Neuronal stem cell (in vitro differentiated cells): ENCODE data around the gene GBX1.

Source experiments
- DNase-seq: peaks from one replicate; pipeline ENCODE4 v3.0.0-alpha.2; 2013; ENCODE audit warnings: low spot score
- H2AFZ ChIP-seq: one replicate; pipeline ENCODE4 v1.6.1; 2013; ENCODE audit warnings: mild to moderate bottlenecking, low read length, inconsistent platforms
- H2AK5ac ChIP-seq: 2 replicates; pipeline ENCODE4 v1.6.1; 2013; ENCODE audit warnings: low read depth, mild to moderate bottlenecking, inconsistent platforms, low read length, moderate library complexity, mixed read lengths
- H2BK120ac ChIP-seq: 2 replicates; pipeline ENCODE4 v1.6.1; 2013; ENCODE audit warnings: low read depth, mild to moderate bottlenecking, inconsistent platforms, low read length, moderate library complexity, mixed read lengths
- H2BK12ac ChIP-seq: one replicate; pipeline ENCODE4 v1.6.1; 2013; ENCODE audit warnings: low read length, inconsistent platforms
- H2BK15ac ChIP-seq: 2 replicates; pipeline ENCODE4 v1.6.1; 2013; ENCODE audit warnings: mild to moderate bottlenecking, low read length, inconsistent platforms, mixed read lengths
- H2BK5ac ChIP-seq: one replicate; pipeline ENCODE4 v1.6.1; 2013; ENCODE audit warnings: inconsistent platforms, mild to moderate bottlenecking, low read length, moderate library complexity
- H3K14ac ChIP-seq: one replicate; pipeline ENCODE4 v1.6.1; 2013; ENCODE audit warnings: low read length, inconsistent platforms
- H3K18ac ChIP-seq: 2 replicates; pipeline ENCODE4 v1.6.1; 2013; ENCODE audit warnings: low read length, inconsistent platforms
- H3K23ac ChIP-seq: 2 replicates; pipeline ENCODE4 v1.6.1; 2013; ENCODE audit warnings: low read depth, mild to moderate bottlenecking, mixed read lengths, low read length, inconsistent platforms; ENCODE audit not compliant: poor library complexity
- H3K27ac ChIP-seq: replicated peaks from 3 replicates; pipeline ENCODE4 v1.5.1; 2013; ENCODE audit warnings: low read length, inconsistent platforms
- H3K27me3 ChIP-seq, 3 experiments: 2 replicates each; pipeline ENCODE4 v1.6.1; 2013; ENCODE audit warnings: low read length in 3 of 3, mild to moderate bottlenecking in 2 of 3, inconsistent platforms in 1 of 3, low read depth in 1 of 3, mixed read lengths in 1 of 3, moderate library complexity in 1 of 3; ENCODE audit not compliant: control insufficient read depth in 3 of 3, insufficient read depth in 3 of 3
- H3K36me3 ChIP-seq, 2 donors: replicated peaks in 1 of 2; 2 replicates each; pipeline ENCODE4 v1.6.1; 2013; ENCODE audit warnings: low read length in 2 of 2; ENCODE audit not compliant: control insufficient read depth in 2 of 2, insufficient read depth in 2 of 2
- H3K4ac ChIP-seq: 2 replicates; pipeline ENCODE4 v1.6.1; 2013; ENCODE audit warnings: inconsistent platforms, mild to moderate bottlenecking, low read length, moderate library complexity
- H3K4me1 ChIP-seq, 2 donors: 1 replicate in 1 of 2; 2 replicates in 1 of 2; pipeline ENCODE4 v1.6.1; 2013; ENCODE audit warnings: low read length in 2 of 2, low read depth in 1 of 2; ENCODE audit not compliant: control insufficient read depth in 2 of 2, insufficient read depth in 1 of 2
- H3K4me2 ChIP-seq: one replicate; pipeline ENCODE4 v1.6.1; 2013; ENCODE audit warnings: mild to moderate bottlenecking, low read length, inconsistent platforms; ENCODE audit not compliant: insufficient read depth, poor library complexity, severe bottlenecking
- H3K4me3 ChIP-seq, 2 donors: 2 replicates each; pipeline ENCODE4 v1.5.1; 2013; ENCODE audit warnings: low read length in 2 of 2, mild to moderate bottlenecking in 2 of 2, inconsistent platforms in 1 of 2, moderate library complexity in 1 of 2
- H3K79me1 ChIP-seq: one replicate; pipeline ENCODE4 v1.6.1; 2013; ENCODE audit warnings: low read depth, mild to moderate bottlenecking, inconsistent platforms, low read length, moderate library complexity
- H3K9ac ChIP-seq: one replicate; pipeline ENCODE4 v1.6.1; 2013; ENCODE audit warnings: mild to moderate bottlenecking, low read depth, low read length, inconsistent platforms; ENCODE audit not compliant: poor library complexity
- H3K9me3 ChIP-seq, 2 donors: replicated peaks in 1 of 2; 2 replicates each; pipeline versions ENCODE3 to v1.6.1; 2013; ENCODE audit warnings: low read length in 2 of 2, mild to moderate bottlenecking in 2 of 2, inconsistent platforms in 1 of 2, low read depth in 1 of 2, mixed read lengths in 1 of 2, moderate library complexity in 1 of 2; ENCODE audit not compliant: control insufficient read depth in 2 of 2, insufficient read depth in 1 of 2
- H4K8ac ChIP-seq: one replicate; pipeline ENCODE4 v1.6.1; 2013; ENCODE audit warnings: low read depth, mild to moderate bottlenecking, inconsistent platforms, low read length, moderate library complexity
- H4K91ac ChIP-seq: one replicate; pipeline ENCODE4 v1.6.1; 2013; ENCODE audit warnings: low read length, low read depth, mild to moderate bottlenecking, inconsistent platforms; ENCODE audit not compliant: poor library complexity
- WGBS, 2 donors: extraction: QIAGEN DNeasy Blood & Tissue Kit; methylation state at CpG; one replicate each; pipeline ENCODE4 v1.1.7; 2013; ENCODE audit warnings: missing lambda C conversion rate in 2 of 2, mixed read lengths in 1 of 2; ENCODE audit not compliant: insufficient read length in 2 of 2, insufficient replicate concordance in 1 of 2; ENCODE audit errors: extremely low coverage in 2 of 2; 5-methylcytosine and 5-hydroxymethylcytosine counted together

The GBX1 gene

DNA sequence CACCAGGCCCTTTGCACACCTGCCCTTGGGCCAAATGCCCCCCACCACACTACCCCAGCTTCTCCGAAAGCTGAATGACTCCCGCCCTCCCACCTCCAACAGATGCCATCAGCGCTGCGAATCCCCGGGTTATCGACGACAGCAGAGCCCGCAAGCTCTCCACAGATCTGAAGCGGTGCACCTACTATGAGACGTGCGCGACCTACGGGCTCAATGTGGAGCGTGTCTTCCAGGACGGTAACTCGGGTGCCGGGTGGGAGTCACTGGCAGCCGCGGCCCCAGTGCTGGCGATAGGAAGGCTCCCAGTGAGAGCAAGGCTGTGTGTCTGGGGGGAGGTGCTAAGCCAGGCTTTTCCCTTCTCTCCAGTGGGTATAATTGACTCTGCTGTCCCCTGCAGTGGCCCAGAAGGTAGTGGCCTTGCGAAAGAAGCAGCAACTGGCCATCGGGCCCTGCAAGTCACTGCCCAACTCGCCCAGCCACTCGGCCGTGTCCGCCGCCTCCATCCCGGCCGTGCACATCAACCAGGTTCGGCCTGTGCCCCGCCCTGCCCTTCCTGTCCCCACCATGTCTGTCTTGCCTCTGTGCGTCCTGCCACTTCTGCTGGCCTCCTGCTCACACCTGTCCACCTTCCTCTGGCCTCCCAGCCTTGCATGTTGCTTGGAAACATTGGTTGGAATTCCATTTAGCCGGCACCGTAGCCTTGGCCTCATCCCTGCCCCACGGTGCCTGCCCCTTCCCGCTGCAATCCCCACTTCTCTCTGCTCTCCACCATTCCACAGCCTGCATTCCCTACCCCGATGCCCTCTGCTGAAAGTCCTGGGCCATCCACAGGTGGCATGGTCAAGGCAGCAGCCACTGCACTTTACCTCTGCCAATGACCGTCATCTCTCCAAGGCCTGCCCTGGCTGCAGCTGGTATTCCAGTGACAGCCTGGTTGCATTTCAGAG, 49.1 kb downstream of the GBX1 start:
- Histone ChIP-seq H3K4ac (no peak overlapping the region), H2BK120ac (peak overlapping the region; percentile 31), H4K91ac (peak overlapping the region; percentile 53), H3K9me3 (peaks cover 0 to 1% of the 10 kb centered on the region in 2 donors), H2AFZ (no peak overlapping the region), H3K23ac (peak overlapping the region; percentile 85), H3K4me2 (no peak overlapping the region), H2AK5ac (no peak overlapping the region), H3K79me1 (peaks cover 38% of the 10 kb centered on the region), H3K27me3 (peaks cover 0 to 3% (median 0%) of the 10 kb centered on the region in 3 experiments), H4K8ac (peak overlapping the region; percentile 65), H3K9ac (peak overlapping the region; percentile 70), H2BK15ac (no peak overlapping the region), H2BK5ac (no peak overlapping the region), H3K27ac (no peak overlapping the region), H3K18ac (no peak overlapping the region), H3K14ac (peak overlapping the region; percentile 8), H3K4me3 (no peak overlapping the region), H3K4me1 (peaks cover 8 to 17% of the 10 kb centered on the region in 2 donors), H2BK12ac (peak overlapping the region; percentile 84), H3K36me3 (peaks cover 35 to 43% of the 10 kb centered on the region in 2 donors)
- WGBS, 2 donors = no CpG with 5 or more reads among the region's 38 CpGs
- no peak for DNase-seq

DNA sequence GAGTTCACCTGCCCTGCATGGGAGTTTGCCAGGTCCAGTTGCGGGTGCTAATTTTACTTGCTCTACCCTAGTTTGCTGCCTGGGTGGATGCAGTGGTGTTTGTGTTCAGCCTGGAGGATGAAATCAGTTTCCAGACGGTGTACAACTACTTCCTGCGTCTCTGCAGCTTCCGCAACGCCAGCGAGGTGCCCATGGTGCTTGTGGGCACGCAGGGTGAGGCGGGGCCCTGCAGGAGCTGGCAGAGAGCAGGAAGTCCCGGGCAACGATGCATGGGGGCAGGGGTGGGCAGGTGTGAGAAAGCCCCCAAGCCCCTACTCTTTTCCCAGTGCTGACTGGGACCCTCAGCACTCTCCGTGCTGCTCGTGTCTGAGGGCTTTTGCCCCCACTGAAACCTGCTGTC, 49.9 kb downstream of the GBX1 start:
- Histone ChIP-seq H2BK15ac (no peak overlapping the region), H3K9me3 (peaks cover 0 to 1% of the 10 kb centered on the region in 2 donors), H3K79me1 (peaks cover 37% of the 10 kb centered on the region), H2BK120ac (peak overlapping the region; percentile 81), H3K4me1 (peaks cover 11 to 21% of the 10 kb centered on the region in 2 donors), H3K9ac (peak overlapping the region; percentile 21), H3K27me3 (peaks cover 0 to 3% (median 0%) of the 10 kb centered on the region in 3 experiments), H3K18ac (no peak overlapping the region), H3K4me2 (no peak overlapping the region), H2BK12ac (no peak overlapping the region), H3K4me3 (no peak overlapping the region), H2AK5ac (peak overlapping the region; percentile 43), H4K8ac (no peak overlapping the region), H3K36me3 (peaks cover 32 to 43% of the 10 kb centered on the region in 2 donors), H3K14ac (no peak overlapping the region), H3K27ac (no peak overlapping the region), H3K4ac (no peak overlapping the region), H3K23ac (no peak overlapping the region), H4K91ac (no peak overlapping the region), H2AFZ (no peak overlapping the region), H2BK5ac (no peak overlapping the region)
- WGBS, 2 donors = no CpG with 5 or more reads among the region's 12 CpGs
- no peak for DNase-seq

DNA sequence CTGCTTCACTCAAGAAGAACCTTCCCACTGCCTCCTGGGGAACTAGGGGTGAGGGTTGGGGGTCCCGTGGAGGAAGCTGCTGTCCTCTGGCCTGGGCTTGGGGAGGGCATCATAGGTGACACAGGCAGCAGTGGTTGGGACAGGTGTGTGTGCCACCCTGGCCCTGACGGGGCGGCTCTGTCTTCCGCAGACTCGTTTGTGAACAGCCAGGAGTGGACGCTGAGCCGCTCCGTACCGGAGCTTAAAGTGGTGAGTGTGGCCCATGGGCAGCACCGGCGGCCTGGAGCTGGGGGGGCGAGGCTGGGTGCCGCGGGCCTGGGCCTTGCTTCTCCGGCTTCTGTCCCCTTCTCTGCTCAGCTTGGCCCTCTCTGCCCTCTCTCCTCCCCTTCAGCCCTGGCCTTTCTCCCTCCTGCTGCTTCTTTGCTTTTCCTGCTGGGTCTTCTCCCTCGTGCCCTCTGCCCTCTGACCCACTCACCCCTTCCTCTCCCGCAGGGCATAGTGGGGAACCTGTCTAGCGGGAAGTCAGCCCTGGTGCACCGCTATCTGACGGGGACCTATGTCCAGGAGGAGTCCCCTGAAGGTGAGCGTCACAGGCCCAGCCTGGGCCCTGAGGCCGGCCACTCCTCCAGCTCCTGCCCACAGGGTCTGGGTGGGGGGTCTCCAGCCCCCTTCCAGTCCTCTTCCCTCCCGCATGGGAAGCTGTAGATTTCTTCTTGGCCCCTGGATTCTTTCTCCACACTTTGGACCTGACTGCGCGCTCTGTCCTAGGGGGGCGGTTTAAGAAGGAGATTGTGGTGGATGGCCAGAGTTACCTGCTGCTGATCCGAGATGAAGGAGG, 50.7 kb downstream of the GBX1 start:
- Histone ChIP-seq H3K9me3 (peaks cover 0 to 1% of the 10 kb centered on the region in 2 donors), H3K23ac (peak overlapping the region; percentile 22), H2BK120ac (no peak overlapping the region), H3K36me3 (peaks cover 32 to 43% of the 10 kb centered on the region in 2 donors), H3K14ac (no peak overlapping the region), H3K4ac (no peak overlapping the region), H3K27ac (no peak overlapping the region), H3K4me3 (no peak overlapping the region), H4K91ac (no peak overlapping the region), H2AK5ac (peak overlapping the region; percentile 14), H2AFZ (no peak overlapping the region), H4K8ac (no peak overlapping the region), H3K18ac (no peak overlapping the region), H2BK5ac (no peak overlapping the region), H3K79me1 (peaks cover 38% of the 10 kb centered on the region), H3K9ac (peak overlapping the region; percentile 24), H3K4me1 (peaks cover 11 to 19% of the 10 kb centered on the region in 2 donors), H3K27me3 (peaks cover 0 to 3% (median 0%) of the 10 kb centered on the region in 3 experiments), H2BK12ac (no peak overlapping the region), H2BK15ac (no peak overlapping the region), H3K4me2 (no peak overlapping the region)
- DNase-seq = no peak
- no CpG with 5 or more reads among the region's 27 CpGs for WGBS, 2 donors
